GM12892 (cell line): ENCODE data around the gene ACSM6.

Experiments
- POLR2A ChIP-seq: IDR thresholded peaks from 2 replicates; pipeline ENCODE4 v1.6.1; 2011; ENCODE audit warnings: low read depth, low read length, control low read depth
- POLR2AphosphoS5 ChIP-seq: IDR thresholded peaks from 2 replicates; pipeline ENCODE4 v1.6.1; 2011; ENCODE audit warnings: low read depth, low read length, control low read depth
- TAF1 ChIP-seq: IDR thresholded peaks from 2 replicates; pipeline ENCODE4 v1.6.1; 2011; ENCODE audit warnings: low read depth, mild to moderate bottlenecking, control low read depth, low read length, borderline replicate concordance

DNA sequence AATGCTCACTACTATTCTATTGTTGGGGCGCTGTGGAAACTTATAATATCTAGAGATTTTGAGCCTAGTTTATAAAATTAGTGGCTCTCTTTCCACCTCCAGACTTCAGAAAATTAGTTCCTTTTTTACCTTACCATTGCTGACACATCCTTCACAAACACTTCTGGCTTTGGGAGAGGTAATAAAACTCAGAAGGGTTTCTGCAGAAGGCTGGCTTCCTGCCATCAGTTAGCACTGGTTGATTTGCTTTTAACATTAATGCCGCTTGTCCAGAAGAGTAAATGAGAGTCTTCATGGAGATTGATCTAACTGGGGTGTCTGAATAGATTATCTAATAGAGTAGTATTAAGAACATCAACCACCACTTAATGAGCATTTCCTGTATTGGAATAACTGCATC is 20.3 kb downstream of the ACSM6 start:
- no peak for TF ChIP-seq POLR2A
- TF ChIP-seq TAF1 = no peak
- TF ChIP-seq POLR2AphosphoS5 = no peak
